IPS-15b (cell line): ENCODE measurements around the gene KCNJ11.

Experiments
- H3K27me3 ChIP-seq: one replicate; pipeline ENCODE4 v1.6.1; 2013; ENCODE audit warnings: low read length; ENCODE audit not compliant: control insufficient read depth, insufficient read depth
- H3K36me3 ChIP-seq: one replicate; pipeline ENCODE4 v1.6.1; 2013; ENCODE audit warnings: low read length; ENCODE audit not compliant: control insufficient read depth, insufficient read depth
- H3K4me1 ChIP-seq: one replicate; pipeline ENCODE4 v1.6.1; 2013; ENCODE audit warnings: mild to moderate bottlenecking, low read length; ENCODE audit not compliant: control insufficient read depth, insufficient read depth
- H3K4me3 ChIP-seq: one replicate; pipeline ENCODE4 v1.5.1; 2013; ENCODE audit warnings: low read depth, low read length
- H3K9ac ChIP-seq: one replicate; pipeline ENCODE4 v1.6.1; 2013; ENCODE audit warnings: low read depth, mild to moderate bottlenecking, low read length
- H3K9me3 ChIP-seq: one replicate; pipeline ENCODE4 v1.6.1; 2013; ENCODE audit warnings: mild to moderate bottlenecking, low read length; ENCODE audit not compliant: control insufficient read depth, insufficient read depth

Gene KCNJ11

GRCh38 chr11:17347676-17348075, 40.8 kb downstream of the KCNJ11 start:
- Histone ChIP-seq H3K36me3 (no peaks in the 10 kb centered on the region), H3K27me3 (peaks cover 37% of the 10 kb centered on the region), H3K4me1 (no peaks in the 10 kb centered on the region), H3K9ac (no peak overlapping the region), H3K9me3 (no peaks in the 10 kb centered on the region), H3K4me3 (no peak overlapping the region)

GRCh38 chr11:17343907-17344306, 44.6 kb downstream of the KCNJ11 start:
- no peaks in the 10 kb centered on the region for H3K4me1 ChIP-seq
- peaks cover 3% of the 10 kb centered on the region for H3K27me3 ChIP-seq
- H3K36me3 ChIP-seq: no peaks in the 10 kb centered on the region
- H3K4me3 ChIP-seq: no peak overlapping the region
- H3K9ac ChIP-seq: no peak overlapping the region
- no peaks in the 10 kb centered on the region for H3K9me3 ChIP-seq

GRCh38 chr11:17343257-17343656, 45.2 kb downstream of the KCNJ11 start:
- no peaks in the 10 kb centered on the region for H3K4me1 ChIP-seq
- no peak overlapping the region for H3K4me3 ChIP-seq
- no peaks in the 10 kb centered on the region for H3K36me3 ChIP-seq
- no peak overlapping the region for H3K9ac ChIP-seq
- no peaks in the 10 kb centered on the region for H3K27me3 ChIP-seq
- no peaks in the 10 kb centered on the region for H3K9me3 ChIP-seq
